NCI-H2171 treated with DMSO at 0.1 percent for 48 hours (cell line): ENCODE data around the gene TEDC1.

Source experiments
- DNase-seq: peaks from one replicate; lab custom pipeline; 2025; lab: John Stamatoyannopoulos, UW

The TEDC1 gene

DNA sequence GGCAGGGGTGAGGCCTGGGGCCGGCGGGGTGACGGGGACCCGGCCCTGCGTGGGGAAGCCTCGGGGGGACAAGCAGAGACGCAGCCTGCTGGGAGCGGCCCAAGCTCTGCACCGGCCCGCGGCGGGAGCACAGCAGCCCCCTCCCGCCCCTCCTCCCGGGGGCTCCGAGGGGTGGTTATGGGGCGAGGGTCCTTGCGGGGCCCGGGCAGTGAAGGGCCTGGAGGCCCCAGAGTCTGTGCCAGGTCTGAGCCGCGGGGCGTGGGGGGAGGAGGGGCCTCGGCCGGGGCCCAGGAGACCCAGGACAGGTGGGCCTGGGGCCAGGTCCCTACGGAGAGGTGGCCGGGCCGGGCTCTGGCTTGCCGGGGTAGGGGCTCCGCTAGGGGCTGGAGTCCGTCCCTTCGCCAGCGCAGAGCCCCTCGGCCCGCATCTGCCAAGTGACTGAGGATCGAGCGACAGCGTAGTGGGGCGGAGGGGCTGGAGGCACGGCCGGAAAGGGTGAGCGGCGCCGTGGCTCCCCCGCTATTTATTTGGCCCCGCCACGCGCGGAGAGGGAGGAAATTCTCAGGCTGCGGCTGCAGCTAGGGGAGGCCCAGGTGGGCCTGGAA is 35.8 kb downstream of the TEDC1 start:
- DNase-seq, result peak; percentile 35

DNA sequence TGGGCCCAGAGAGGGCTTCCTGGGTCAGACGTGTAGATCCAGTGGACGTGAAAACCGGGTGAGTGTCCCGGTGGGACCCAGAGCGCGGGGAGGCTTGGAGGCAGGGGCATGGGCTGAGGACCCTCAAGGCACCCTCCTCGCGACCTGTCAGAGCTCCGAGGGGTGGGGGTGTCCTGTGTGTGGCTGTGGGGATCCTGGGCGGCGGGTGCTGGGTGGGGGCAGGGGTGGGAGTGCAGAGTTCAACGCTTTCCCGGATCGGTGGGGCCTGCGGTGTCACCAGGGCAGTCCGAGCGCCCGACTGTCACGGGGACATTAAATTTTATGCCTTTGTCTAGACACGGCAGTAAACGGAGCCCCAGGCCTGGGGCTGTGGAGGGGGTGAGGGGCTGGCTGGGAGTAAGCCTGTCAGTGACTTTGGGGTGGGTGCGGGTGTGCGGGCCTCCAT is 36.4 kb downstream of the TEDC1 start:
- DNase-seq, result no peak

GRCh38 chr14:105527826-105528585 is 37.0 kb downstream of the TEDC1 start:
- peak; percentile 76 for DNase-seq

DNA sequence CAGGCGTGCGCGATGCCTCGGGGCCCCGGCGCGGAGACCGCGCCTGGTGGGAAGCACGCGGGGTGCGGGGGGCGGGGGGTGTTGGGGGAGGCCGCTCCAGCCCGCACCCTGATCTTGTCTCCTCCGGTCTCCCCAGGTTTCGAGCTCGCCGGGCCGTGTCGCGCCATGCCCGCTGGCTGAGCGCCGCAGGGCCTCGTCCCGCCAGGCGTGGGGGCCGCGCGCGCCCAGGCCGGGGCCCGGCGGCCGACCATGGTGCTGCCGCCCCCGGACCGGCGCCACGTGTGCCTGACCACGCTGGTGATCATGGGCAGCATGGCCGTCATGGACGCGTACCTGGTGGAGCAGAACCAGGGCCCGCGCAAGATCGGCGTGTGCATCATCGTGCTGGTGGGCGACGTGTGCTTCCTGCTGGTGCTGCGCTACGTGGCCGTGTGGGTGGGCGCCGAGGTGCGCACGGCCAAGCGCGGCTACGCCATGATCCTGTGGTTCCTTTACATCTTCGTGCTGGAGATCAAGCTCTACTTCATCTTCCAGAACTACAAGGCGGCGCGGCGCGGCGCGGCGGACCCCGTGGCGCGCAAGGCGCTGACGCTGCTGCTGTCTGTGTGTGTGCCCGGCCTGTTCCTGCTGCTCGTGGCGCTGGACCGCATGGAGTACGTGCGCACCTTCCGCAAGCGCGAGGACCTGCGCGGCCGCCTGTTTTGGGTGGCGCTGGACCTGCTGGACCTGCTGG is 37.7 kb downstream of the TEDC1 start:
- DNase-seq, result no peak

DNA sequence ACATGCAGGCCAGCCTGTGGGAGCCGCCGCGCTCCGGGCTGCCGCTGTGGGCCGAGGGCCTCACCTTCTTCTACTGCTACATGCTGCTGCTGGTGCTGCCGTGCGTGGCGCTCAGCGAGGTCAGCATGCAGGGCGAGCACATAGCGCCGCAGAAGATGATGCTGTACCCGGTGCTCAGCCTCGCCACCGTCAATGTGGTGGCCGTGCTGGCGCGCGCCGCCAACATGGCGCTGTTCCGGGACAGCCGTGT is 38.2 kb downstream of the TEDC1 start:
- no peak for DNase-seq

DNA sequence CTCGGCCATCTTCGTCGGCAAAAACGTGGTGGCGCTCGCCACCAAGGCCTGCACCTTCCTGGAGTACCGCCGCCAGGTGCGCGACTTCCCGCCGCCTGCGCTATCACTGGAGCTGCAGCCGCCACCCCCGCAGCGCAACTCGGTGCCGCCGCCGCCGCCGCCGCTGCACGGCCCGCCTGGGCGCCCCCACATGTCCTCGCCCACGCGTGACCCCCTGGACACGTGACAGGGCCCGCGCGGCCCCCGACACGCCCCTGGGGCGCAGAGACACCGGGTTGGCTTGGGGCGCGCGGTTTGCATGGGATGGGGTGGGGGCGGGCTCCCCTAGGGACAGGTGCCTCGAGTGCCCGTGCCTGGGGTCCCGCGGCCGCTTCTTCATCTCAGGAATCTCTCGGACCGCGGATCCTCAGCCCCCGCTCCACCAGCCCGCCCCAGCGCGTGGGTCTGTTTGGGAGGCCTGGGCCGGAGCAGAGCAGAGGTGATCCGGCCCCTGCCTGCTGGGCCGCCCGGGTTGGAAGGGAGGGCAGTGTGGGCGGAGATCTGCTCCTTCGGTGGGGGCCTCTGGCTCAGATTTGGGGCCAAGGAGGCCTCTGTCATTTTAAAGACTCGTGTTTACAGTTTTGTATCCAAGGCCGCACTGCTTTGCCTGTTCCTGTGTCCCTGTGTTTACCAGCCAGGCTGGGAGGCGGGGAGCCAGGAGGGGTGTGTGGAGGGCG is 38.7 kb downstream of the TEDC1 start:
- DNase-seq, result no peak

DNA sequence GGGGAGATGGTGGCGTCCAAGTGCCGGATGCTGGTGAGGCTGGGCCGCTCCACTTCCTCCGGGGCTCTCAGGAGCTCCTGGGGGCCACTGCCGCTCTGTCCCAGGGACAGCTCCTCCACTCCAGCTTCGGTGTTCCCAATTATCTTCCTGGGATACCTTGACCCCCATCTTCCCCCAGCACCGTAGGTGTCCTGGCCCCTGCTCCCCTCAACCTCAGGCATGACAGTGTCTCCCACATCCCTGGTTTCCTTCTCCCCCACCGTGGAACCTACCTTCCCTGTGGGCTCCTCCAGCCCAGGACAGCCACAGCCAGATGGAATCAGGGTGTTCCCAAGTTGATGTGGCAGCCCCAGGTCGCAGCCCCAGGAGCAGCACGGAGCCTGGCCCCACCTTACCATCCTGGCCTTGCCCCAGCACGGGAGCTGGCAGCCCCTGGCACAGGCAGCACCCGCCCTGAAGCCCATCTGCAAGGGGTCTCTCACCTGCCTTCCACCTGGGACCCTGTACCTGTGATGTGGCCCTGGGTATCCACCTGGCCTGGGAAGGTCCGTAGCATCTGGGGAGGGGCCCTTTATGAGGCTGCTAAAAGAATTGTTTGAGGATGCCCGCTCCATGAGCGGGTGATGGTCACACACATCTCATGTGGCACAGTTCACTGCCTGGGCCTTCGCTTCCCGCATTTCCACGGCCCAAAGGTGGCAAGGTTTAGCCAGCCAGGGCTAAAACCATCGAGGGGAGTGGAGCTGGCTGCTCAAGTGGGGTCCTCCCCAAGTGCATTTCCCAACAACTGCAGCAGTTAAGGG is 39.4 kb downstream of the TEDC1 start:
- no peak for DNase-seq

DNA sequence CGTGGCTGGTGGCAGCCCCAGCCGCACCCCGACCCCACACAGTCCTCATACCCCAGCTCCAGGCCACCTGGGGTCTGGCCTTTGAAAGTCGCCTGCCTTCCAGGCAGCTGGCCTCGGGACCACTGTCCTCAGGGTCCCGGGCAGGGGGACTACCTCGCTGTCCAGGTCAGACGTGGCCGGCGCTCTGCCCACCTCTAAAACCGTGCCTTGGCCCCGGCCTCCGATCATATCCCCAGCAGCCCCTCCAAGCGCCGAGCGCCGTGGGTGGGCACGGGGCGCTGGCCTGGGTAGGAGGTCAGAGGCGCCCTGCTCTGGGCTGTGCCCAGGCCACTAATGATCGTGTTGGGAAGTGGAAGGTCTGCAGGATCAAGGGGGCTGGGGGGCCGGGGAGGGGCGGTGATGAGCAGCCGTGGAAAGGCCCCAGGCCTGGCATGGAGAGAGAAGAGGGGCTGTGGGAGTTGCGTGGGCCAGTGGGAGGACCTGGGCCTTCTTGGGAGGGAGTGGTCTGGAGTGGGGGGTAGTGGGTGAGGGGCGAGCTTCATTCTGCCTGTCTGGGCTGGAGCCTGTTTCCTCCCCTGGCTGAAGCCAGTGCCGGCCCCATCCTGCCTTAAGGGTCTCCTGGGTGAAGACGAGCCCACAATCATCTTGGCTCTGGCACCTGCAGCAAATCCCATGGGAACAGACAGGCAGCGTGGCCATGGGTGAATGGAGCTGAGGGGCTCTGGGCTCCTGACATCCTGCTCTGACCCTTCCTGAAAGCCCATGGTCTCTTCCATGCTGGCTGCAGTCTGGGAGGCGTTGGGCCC is 40.2 kb downstream of the TEDC1 start:
- DNase-seq, result no peak

GRCh38 chr14:105531894-105532623 is 41.0 kb downstream of the TEDC1 start:
- no peak for DNase-seq

GRCh38 chr14:105532735-105533141 is 41.7 kb downstream of the TEDC1 start:
- no peak for DNase-seq

- DNase-seq, result peak; percentile 21
These were observed 42.3 kb downstream of the TEDC1 start for GRCh38 chr14:105533391-105533790.

- no peak for DNase-seq
These were observed 42.9 kb downstream of the TEDC1 start for GRCh38 chr14:105533811-105534498.

GRCh38 chr14:105534586-105534985 is 43.5 kb downstream of the TEDC1 start:
- DNase-seq, result no peak

GRCh38 chr14:105536051-105536450 is 45.0 kb downstream of the TEDC1 start:
- no peak for DNase-seq

DNA sequence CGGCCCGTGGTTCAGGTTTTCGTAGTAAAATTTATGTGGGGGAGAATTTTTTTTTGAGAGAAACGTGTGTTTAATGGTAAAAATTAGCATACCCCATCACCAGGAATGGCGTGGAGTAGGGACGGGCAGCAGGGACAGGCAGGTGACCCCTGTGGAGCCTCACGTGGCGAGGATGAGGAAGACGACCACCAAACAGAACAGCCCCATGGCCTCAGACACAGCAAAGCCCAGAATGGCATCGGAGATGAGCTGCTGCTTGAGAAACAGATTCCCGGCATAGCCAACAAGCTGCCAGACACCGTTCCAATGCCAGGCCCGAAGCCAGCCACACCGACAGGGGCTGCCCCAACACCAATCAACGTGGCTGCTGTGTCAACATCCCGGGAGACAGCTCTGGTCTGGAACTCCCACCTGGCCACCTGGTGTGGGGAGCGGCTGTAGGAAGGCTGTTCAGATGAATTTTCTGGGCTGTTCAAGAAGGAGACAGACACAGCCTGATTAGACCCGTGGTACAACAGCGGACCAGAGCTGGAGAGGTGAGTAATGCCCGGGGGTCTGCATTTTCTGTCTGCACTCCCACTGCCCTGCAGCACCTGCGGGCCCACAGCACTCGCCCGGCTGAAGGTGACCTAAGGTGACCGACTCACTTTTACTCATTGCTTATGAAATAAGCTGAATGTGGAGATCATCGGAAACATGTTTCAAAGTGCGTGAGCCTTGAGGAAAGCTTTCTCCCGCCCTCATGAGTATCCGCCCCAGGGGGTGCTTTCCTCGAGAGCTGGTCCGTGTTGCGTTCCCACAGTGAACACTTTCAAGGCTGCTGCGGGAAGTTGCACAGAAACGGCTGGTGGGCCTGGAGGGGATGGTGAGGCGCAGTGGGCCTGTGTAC is 45.9 kb downstream of the TEDC1 start:
- peak; percentile 71 for DNase-seq

GRCh38 chr14:105537580-105538474 is 46.8 kb downstream of the TEDC1 start:
- DNase-seq, result peak; percentile 46

DNA sequence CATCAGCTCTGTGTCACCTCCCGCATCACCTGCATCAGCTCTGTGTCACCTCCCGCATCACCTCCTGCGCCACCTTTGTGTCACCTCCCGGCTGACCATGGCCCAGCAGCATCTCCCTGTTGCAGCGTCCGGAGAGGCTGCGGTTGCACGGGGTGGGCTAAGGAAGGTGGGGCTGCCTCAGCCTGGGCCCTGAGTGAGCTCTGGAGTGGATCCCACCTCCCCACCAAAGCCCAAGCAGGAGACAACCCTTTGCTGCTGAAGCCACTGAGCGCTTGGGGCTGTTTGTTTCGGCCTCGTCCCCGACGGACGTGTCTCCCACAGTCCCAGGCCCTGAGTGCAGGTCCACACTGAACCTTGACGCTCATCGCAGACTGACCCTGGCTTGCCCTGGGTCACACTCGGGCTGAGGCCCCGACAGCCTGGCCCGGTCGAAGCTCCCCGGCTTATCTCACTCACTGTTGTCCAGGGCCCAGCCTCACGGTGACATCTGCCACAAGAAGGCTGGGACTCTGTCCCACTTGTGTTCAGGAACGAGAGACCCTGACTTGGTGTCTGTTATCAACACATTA is 47.5 kb downstream of the TEDC1 start:
- no peak for DNase-seq
